ENCODE measurements around the gene TPRG1. TPM values are rescaled to one million over a fixed set of nuclear protein-coding genes. Genes with fewer than 3 reads are reported as not detected.

The TPRG1 gene
- total RNA-seq, 1 donor from 2014 or later, result 21.6 TPM

- intact Hi-C loops (cut with DNase I), result no loop called here
- no peaks in the 10 kb centered on the region for H3K27me3 ChIP-seq
- H3K27ac ChIP-seq, result no peak overlapping the region
- H3K4me1 ChIP-seq, result no peaks in the 10 kb centered on the region
- no peaks in the 10 kb centered on the region for H3K9me3 ChIP-seq
- H3K36me3 ChIP-seq, result no peaks in the 10 kb centered on the region
- TF ChIP-seq POLR2A (IDR thresholded peaks at IDR 0.05) (no peak), CTCF (IDR thresholded peaks at IDR 0.05) (no peak), POLR2AphosphoS5 (IDR thresholded peaks at IDR 0.05; ENCODE audit: insufficient read depth in 1 of 2, low read depth in 1 of 2) (no peak)
- DNase-seq (ENCODE audit: extremely low spot score in 2 of 2), result no peak
- H3K4me3 ChIP-seq, result no peak overlapping the region
Observed at GRCh38 chr3:189331002-189331418, 159.2 kb downstream of the TPRG1 start.

GRCh38 chr3:189334064-189334920 lies 162.5 kb downstream of the TPRG1 start:
- no peaks in the 10 kb centered on the region for H3K27me3 ChIP-seq
- no peak for TF ChIP-seq POLR2AphosphoS5 (IDR thresholded peaks at IDR 0.05; ENCODE audit: insufficient read depth in 1 of 2, low read depth in 1 of 2)
- no peak for TF ChIP-seq CTCF (IDR thresholded peaks at IDR 0.05)
- TF ChIP-seq POLR2A (IDR thresholded peaks at IDR 0.05), result no peak
- no peaks in the 10 kb centered on the region for H3K9me3 ChIP-seq
- H3K36me3 ChIP-seq, result no peaks in the 10 kb centered on the region
- no peak for DNase-seq (ENCODE audit: extremely low spot score in 2 of 2)
- H3K27ac ChIP-seq, result no peak overlapping the region
- intact Hi-C loops (cut with DNase I), result no loop called here
- H3K4me3 ChIP-seq, result no peak overlapping the region
- no peaks in the 10 kb centered on the region for H3K4me1 ChIP-seq

- intact Hi-C loops (cut with DNase I), result no loop called here
- H3K4me1 ChIP-seq, result no peaks in the 10 kb centered on the region
- DNase-seq (ENCODE audit: extremely low spot score in 2 of 2), result no peak
- no peaks in the 10 kb centered on the region for H3K36me3 ChIP-seq
- no peaks in the 10 kb centered on the region for H3K9me3 ChIP-seq
- no peak for TF ChIP-seq POLR2AphosphoS5 (IDR thresholded peaks at IDR 0.05; ENCODE audit: insufficient read depth in 1 of 2, low read depth in 1 of 2)
- no peak overlapping the region for H3K27ac ChIP-seq
- H3K4me3 ChIP-seq, result no peak overlapping the region
- H3K27me3 ChIP-seq, result no peaks in the 10 kb centered on the region
Observed at GRCh38 chr3:189337673-189338091, 165.9 kb downstream of the TPRG1 start.

- Histone ChIP-seq H3K9me3 (no peaks in the 10 kb centered on the region), H3K27ac (no peak overlapping the region), H3K4me1 (no peaks in the 10 kb centered on the region), H3K4me3 (no peak overlapping the region), H3K36me3 (no peaks in the 10 kb centered on the region), H3K27me3 (no peaks in the 10 kb centered on the region)
- intact Hi-C loops (cut with DNase I), result no loop called here
- no peak for TF ChIP-seq CTCF (IDR thresholded peaks at IDR 0.05)
- no peak for TF ChIP-seq POLR2AphosphoS5 (IDR thresholded peaks at IDR 0.05; ENCODE audit: insufficient read depth in 1 of 2, low read depth in 1 of 2)
- TF ChIP-seq POLR2A (IDR thresholded peaks at IDR 0.05), result no peak
- DNase-seq (ENCODE audit: extremely low spot score in 2 of 2), result no peak
Observed at GRCh38 chr3:189338366-189338765, 166.6 kb downstream of the TPRG1 start.

GRCh38 chr3:189339996-189340395 lies 168.2 kb downstream of the TPRG1 start:
- TF ChIP-seq CTCF (IDR thresholded peaks at IDR 0.05) (no peak), POLR2A (IDR thresholded peaks at IDR 0.05) (no peak), POLR2AphosphoS5 (IDR thresholded peaks at IDR 0.05; ENCODE audit: insufficient read depth in 1 of 2, low read depth in 1 of 2) (no peak)
- intact Hi-C loops (cut with DNase I), result no loop called here
- Histone ChIP-seq H3K36me3 (no peaks in the 10 kb centered on the region), H3K4me3 (no peak overlapping the region), H3K27ac (no peak overlapping the region), H3K27me3 (no peaks in the 10 kb centered on the region), H3K9me3 (no peaks in the 10 kb centered on the region), H3K4me1 (no peaks in the 10 kb centered on the region)
- no peak for DNase-seq (ENCODE audit: extremely low spot score in 2 of 2)

All from vagina (tissue), 2 donors.